Ovary (tissue), 9 donors: ENCODE data around the gene E2F7. TPM values are rescaled to one million over a fixed set of nuclear protein-coding genes. Genes with fewer than 3 reads are reported as not detected.

Source experiments
- DNase-seq, 5 donors: peaks; one replicate each; pipeline ENCODE4 v3.0.0-alpha.2; 2019 to 2020
- H3K27ac ChIP-seq, 2 donors: fragments of 200-600 bp; one replicate each; pipeline versions ENCODE4 v1.5.1 to v1.8.0; 2019 to 2022
- H3K27me3 ChIP-seq: fragments of 200-600 bp; one replicate; pipeline ENCODE4 v1.8.0; 2022
- H3K36me3 ChIP-seq: fragments of 200-600 bp; sonication (generic); one replicate; pipeline ENCODE4 v1.5.1; 2019
- H3K4me1 ChIP-seq: one replicate; pipeline ENCODE4 v1.8.1; 2013; ENCODE audit warnings: mild to moderate bottlenecking, moderate library complexity; ENCODE audit not compliant: insufficient read depth
- H3K4me3 ChIP-seq: fragments of 200-600 bp; sonication (generic); one replicate; pipeline ENCODE4 v1.5.1; 2017
- H3K9me3 ChIP-seq, 2 donors: fragments of 200-600 bp in 1 of 2; sonication (generic) in 1 of 2; one replicate each; pipeline versions ENCODE4 v1.5.1 to v1.8.1; 2013 to 2019; ENCODE audit warnings: mild to moderate bottlenecking in 1 of 2, moderate library complexity in 1 of 2
- CTCF ChIP-seq, 3 donors: fragments of 450-650 bp in 2 of 3; fragments of 200-600 bp in 1 of 3; IDR thresholded peaks; one replicate each; pipeline versions ENCODE4 v1.5.1 to v1.8.0; 2016 to 2022; ENCODE audit warnings: antibody characterized with exemption in 3 of 3, mild to moderate bottlenecking in 1 of 3
- EP300 ChIP-seq: sonication (generic); formaldehyde crosslinking; IDR thresholded peaks from one replicate; pipeline ENCODE4 v1.6.1; 2017; ENCODE audit warnings: antibody characterized with exemption
- POLR2A ChIP-seq: fragments of 450-650 bp; IDR thresholded peaks from one replicate; pipeline ENCODE4 v1.6.1; 2017; ENCODE audit warnings: antibody characterized with exemption, mild to moderate bottlenecking, moderate library complexity
- WGBS, 3 donors: extraction: QIAGEN DNeasy Blood & Tissue Kit in 1 of 3; methylation state at CpG; one replicate each; pipeline versions ENCODE4 v1.1.5 to v1.1.7; 2013 to 2017; 5-methylcytosine and 5-hydroxymethylcytosine counted together
- intact Hi-C, 4 donors: fragments of 100-400 bp; cut with DNase I; formaldehyde crosslinking; loops; one replicate each; pipeline versions ENCODE4 v1.11.0 to v1.15.1; 2022 to 2023
- polyA plus RNA-seq, 2 donors: library from polyadenylated mRNA; stranded (reverse); fragments of 200-250 nt in 1 of 2; fragments of 350-450 nt in 1 of 2; fragmentation: Illumina TruSeq in 1 of 2; extraction: RNeasy Lipid Tissue Mini Kit (QIAGEN cat#74804) in 1 of 2; gene quantifications; one replicate each; pipeline ENCODE4 v1.2.3, GENCODE V29; 2013 to 2014
- total RNA-seq, 7 donors: library from RNA; depleted of rRNA in 2 of 7; stranded (reverse); fragments of >200 nt in 2 of 7; fragmentation: NEBNext Ultra II Directional in 3 of 7; extraction: Animal tissue kit (Norgen Biotek cat#: 25700) in 3 of 7; gene quantifications; one replicate each; pipeline versions ENCODE4 v1.1.0 to v1.2.4, GENCODE V29; 2016 to 2023
- donor health status: DM: no; HTN: no; CAD: no; lungs with moderate emphysema.
- donor health status: DM: no; HTN: no; CAD: no.
- donor health status: Bipolar disorder and iron deficiency.
- donor health status: DM: yes; HTN: yes; CAD: no.
- donor health status: DM: no; HTN: no; CAD: no.
- donor health status: DM: yes; HTN: yes; CAD: no.

E2F7 gene
- total and polyA plus RNA-seq, 9 donors: 0.12 to 1.3 (median 0.45) TPM; not detected in 2

GRCh38 chr12:77047341-77048109 lies 17.8 kb downstream of the E2F7 start:
- DNase-seq: no peak
- WGBS, 3 donors: 89 to 93% (median 90%) methylated on average over 6 of the region's 6 CpGs
- no peaks in the 10 kb centered on the region for H3K9me3 ChIP-seq
- no peaks in the 10 kb centered on the region for H3K4me1 ChIP-seq
- H3K36me3 ChIP-seq: no peaks in the 10 kb centered on the region
- no peak overlapping the region for H3K27ac ChIP-seq
- no peaks in the 10 kb centered on the region for H3K27me3 ChIP-seq
- H3K4me3 ChIP-seq: no peak overlapping the region
- intact Hi-C loops: no loop called here
- TF ChIP-seq EP300: no peak
- TF ChIP-seq CTCF (IDR thresholded peaks at IDR 0.05): no peak
- no peak for TF ChIP-seq POLR2A

- Histone ChIP-seq H3K4me3 (no peak overlapping the region), H3K4me1 (no peaks in the 10 kb centered on the region), H3K27me3 (no peaks in the 10 kb centered on the region), H3K9me3 (no peaks in the 10 kb centered on the region), H3K36me3 (no peaks in the 10 kb centered on the region), H3K27ac (no peak overlapping the region)
- intact Hi-C loops: no loop called here
- 97 to 99% (median 97%) methylated on average over 5 of the region's 5 CpGs for WGBS, 3 donors
- TF ChIP-seq POLR2A (no peak), CTCF (IDR thresholded peaks at IDR 0.05) (no peak), EP300 (no peak)
- DNase-seq: no peak
Observed at GRCh38 chr12:77046468-77046867, 18.9 kb downstream of the E2F7 start.

- no peak for DNase-seq
- H3K9me3 ChIP-seq: no peaks in the 10 kb centered on the region
- no peaks in the 10 kb centered on the region for H3K27me3 ChIP-seq
- no peaks in the 10 kb centered on the region for H3K36me3 ChIP-seq
- no peak overlapping the region for H3K4me3 ChIP-seq
- intact Hi-C loops: no loop called here
- TF ChIP-seq EP300 (no peak), CTCF (IDR thresholded peaks at IDR 0.05) (no peak), POLR2A (no peak)
- no peak overlapping the region for H3K27ac ChIP-seq
- WGBS, 3 donors: 87 to 97% (median 88%) methylated on average over 6 of the region's 6 CpGs
- no peaks in the 10 kb centered on the region for H3K4me1 ChIP-seq
Observed at GRCh38 chr12:77045183-77045582, 20.2 kb downstream of the E2F7 start.

GRCh38 chr12:77044721-77045120 lies 20.6 kb downstream of the E2F7 start:
- H3K27ac ChIP-seq: no peak overlapping the region
- no peaks in the 10 kb centered on the region for H3K36me3 ChIP-seq
- no peaks in the 10 kb centered on the region for H3K9me3 ChIP-seq
- H3K4me1 ChIP-seq: no peaks in the 10 kb centered on the region
- DNase-seq: no peak
- TF ChIP-seq EP300: no peak
- no peak for TF ChIP-seq CTCF (IDR thresholded peaks at IDR 0.05)
- TF ChIP-seq POLR2A: no peak
- H3K27me3 ChIP-seq: no peaks in the 10 kb centered on the region
- WGBS, 3 donors: 83 to 88% (median 85%) methylated on average over 2 of the region's 2 CpGs
- no peak overlapping the region for H3K4me3 ChIP-seq
- intact Hi-C loops: no loop called here
